ENCODE results near the gene RGL3.
A peak's percentile ranks its signal among the peaks of the same experiment; 100 is the strongest.
"Not testable (repeated sequence)": the region's sequence is repeated elsewhere in the genome, so short reads cannot be mapped to it uniquely, and the experiment has no call there.

RGL3 gene

GRCh38 chr19:11383706-11384048, 35.4 kb downstream of the RGL3 start:
- DNase-seq (ENCODE audit: low spot score) = no peak

GRCh38 chr19:11382898-11383705, 36.0 kb downstream of the RGL3 start:
- DNase-seq (ENCODE audit: low spot score) = peak; percentile 90

- DNase-seq (ENCODE audit: low spot score) = peak; percentile 95
Measured at GRCh38 chr19:11380653-11381537, 38.2 kb downstream of the RGL3 start.

DNA sequence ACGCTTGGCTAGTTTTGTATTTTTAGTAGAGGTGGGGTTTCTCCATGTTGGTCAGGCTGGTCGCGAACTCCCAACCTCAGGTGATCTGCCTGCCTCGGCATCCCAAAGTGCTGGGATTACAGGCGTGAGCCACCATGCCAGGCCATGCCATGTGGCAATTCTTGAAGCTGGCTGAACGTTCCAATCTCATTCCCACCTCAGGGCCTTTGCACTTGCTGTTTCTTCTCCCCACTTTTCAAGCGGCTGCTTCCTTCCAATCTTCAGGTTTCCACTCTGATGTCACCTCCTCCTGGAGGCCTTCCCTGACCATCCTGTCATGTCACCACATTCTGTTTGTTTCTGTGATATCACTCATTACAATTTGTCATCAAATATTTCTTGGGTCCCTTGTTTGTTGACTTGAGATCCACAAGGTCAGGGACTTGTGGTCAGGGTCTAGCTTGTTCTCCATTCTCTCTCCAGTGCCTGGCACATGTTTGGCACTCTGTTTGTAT, 39.2 kb downstream of the RGL3 start:
- DNase-seq (ENCODE audit: low spot score) = no peak

DNA sequence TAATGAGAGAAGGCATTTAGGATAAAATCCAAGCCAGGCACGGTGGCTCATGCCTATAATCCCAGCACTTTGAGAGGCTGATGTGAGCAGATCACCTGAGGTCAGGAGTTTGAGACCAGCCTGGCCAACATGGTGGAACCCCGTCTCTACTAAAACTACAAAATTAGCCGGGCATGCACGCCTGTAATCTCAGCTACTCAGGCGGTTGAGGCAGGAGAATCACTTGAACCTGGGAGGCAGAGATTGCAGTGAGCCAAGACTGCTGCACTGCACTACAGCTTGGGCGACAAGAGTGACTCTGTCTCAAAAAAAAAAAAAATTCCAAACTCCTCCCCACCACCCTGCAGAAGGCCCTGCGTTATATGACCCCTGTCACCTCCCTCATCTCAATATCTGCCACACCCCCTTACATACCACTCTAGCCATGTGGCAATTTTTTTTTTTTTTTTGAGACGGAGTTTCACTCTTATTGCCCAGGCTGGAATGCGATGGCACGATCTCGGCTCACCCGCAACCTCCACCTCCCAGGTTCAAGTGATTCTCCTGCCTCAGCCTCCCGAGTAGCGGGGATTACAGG, 39.8 kb downstream of the RGL3 start:
- not testable (repeated sequence) for DNase-seq (ENCODE audit: low spot score)

DNA sequence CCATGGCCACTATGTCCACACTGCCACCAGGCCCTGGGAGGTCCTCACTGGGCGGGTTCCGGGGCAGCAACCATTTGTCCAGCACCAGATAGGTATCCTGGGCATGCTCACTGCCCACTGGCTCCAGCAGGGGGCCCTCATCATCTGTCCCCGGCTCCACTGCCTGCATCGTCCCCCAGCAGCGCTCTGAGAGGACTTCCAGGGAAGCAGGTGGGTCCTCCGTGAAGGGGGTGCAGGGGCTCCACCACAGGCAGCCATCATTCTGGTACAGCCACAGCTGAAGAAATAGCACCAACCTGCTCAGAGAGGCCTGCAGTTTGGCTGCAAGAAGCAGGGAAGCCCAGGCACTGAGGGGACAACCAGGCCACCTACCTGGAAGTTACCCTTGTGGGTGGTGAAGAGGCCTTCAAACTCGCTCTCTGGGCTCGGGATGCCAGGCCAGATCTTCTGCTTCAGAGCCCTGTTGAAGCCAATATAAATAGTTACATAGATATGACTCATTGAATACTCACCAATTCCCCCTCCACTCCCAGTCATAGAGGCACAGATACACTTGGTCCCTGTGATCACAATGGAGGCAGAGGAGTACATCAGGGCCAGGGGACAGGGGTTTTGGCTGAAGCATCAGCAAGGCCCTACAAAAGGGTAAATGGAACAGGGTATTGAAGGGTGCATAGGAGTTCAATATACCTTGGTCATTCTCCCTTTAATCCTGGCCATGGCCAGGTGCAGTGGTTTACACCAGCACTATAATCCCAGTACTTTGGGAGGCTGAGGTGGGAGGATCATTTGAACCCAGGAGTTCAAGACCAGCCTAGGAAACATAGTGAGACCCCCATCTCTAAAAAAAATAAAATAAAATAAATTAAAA, 40.6 kb downstream of the RGL3 start:
- DNase-seq (ENCODE audit: low spot score) = peak; percentile 50

DNA sequence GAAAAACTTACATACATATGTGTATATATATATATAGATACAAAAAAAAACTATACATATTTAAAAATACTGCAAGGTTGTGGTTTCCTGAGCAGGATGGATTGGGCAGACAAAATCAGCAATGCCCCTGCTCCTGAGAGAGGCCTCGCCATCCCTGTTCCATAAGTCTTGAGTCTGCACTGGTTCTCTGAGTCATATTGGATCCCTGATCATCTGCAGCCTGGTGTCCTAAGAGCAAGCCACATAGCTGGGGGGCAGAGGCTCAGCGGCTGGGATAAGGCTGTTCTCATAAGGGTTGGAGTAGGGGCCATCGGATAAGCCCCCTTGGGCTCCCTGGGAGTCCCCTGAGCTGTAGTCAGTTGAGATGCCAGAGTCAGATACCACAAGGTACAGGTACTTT, 41.4 kb downstream of the RGL3 start:
- DNase-seq (ENCODE audit: low spot score) = no peak

DNA sequence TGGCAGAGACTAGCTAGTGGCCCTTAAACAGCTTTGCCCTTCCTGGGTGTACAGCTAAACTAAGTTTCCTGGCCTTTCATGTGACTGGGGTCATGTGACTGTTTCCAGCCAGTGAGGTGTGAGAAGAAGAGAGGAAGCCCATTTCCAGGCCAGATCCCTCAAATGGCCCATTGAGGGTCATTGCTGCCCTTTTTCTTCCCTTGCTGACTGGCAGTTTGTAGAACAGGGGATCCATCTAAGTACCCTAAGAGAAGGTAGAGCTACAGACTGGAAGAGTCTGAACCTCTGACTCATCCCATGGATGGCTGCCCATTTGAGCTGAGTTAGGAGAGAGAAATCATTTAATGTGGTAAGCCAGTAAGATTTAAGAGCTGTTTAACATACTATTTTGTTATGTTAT, 41.9 kb downstream of the RGL3 start:
- peak; percentile 49 for DNase-seq (ENCODE audit: low spot score)

DNA sequence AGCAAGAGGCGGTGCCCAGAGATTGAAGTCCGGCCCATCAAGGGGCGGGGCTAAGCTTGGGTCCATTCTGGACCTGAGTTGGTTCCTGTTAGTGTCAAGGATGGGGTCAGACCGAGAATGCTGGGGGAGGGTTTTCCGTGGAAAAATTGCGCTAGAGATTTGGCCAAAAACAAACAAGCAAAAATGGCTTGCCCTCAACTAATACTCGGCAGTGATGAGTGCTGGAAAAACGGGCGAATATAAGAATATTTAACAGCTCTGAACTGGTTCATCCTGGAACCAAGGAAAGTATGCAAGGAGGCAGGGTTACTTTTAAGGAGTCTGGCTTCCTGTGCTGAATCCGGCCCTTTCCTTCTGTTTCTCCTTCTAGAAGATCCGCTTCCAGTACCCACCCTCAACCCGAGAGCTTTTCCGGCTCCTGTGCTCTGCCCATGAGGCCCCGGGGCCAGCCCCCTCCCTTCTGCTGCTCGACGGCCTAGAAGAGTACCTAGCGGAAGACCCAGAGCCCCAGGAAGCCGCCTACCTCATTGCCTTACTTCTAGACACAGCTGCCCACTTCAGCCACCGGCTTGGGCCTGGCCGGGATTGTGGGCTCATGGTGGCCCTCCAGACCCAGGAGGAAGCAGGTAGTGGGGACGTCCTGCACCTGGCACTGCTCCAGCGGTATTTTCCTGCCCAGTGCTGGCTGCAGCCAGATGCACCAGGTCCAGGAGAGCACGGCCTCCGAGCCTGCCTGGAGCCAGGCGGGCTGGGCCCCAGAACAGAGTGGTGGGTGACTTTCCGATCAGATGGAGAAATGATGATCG, 43.8 kb downstream of the RGL3 start:
- no peak for DNase-seq (ENCODE audit: low spot score)

DNA sequence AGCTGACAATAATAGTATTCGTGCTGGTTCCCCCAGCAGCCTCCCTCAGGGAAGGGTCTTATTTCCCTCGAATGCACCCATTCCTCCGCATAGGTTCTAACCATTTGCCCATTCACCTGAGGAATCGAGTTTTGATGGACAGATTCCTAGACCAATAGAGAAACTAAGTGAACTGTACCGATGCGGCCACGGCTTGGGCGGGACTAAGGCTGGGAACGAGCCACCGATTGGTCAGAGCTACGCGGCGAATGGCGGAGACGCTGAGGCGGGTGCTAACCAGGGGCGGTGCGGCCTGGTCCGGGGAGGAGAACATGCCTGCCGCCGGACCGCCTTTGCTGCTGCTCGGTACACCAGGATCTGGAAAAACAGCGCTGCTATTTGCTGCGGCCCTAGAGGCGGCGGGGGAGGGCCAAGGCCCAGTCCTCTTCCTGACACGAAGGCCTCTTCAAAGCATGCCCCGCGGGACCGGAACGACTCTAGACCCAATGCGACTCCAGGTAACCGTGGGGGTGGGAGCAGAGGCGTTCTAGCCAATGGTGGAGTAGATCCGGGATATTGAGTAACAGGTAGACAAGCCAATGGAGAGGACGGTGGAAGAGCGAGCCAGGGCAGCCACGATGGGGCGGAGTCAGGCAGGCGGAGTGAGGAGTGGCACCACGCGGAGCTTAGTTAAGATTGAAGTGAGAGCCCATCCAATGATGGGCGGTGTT, 44.5 kb downstream of the RGL3 start, which contains the start of gene SWSAP1:
Gene SWSAP1, plus strand, starts transcription at position 234 of the 710 bp plus-strand sequence. Its CDS starts 15 bp downstream, at position 249.
- DNase-seq (ENCODE audit: low spot score) = peak; percentile 98

GRCh38 chr19:11373885-11374432, 45.2 kb downstream of the RGL3 start:
- no peak for DNase-seq (ENCODE audit: low spot score)

DNA sequence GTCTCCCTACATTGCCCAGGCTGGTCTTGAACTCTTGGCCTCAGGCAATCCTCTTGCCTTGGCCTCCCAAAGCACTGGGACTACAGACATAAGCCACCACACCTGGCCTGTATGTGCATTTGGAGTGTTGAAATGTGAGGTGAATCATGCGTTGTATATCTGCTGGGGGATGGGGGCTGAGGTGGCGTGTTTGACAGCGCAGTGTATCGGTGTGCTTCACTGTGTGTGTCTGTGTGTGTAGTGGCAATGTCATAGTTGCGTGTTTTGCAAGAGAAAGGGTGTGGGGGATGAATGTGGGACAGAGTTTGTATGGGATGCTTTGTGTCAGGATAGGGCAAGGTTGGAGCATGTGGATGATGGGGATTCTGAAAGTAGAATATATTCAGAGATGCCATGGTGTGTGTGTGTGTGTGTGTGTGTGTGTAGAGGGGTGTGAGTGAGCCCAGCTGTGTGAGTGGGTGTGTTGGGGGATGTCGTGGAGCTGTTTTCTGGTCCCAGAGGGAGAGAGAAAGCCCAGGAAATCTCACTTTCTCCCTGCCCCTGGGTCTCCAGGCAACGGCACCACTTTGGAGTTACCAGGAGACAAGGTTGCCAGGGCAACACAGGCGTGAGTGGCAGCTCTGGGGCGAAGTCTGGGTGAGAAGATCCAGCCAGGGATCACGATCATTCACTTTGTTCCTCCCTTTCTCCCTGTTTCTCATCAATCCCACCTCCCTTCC, 45.8 kb downstream of the RGL3 start:
- peak; percentile 45 for DNase-seq (ENCODE audit: low spot score)

- no peak for DNase-seq (ENCODE audit: low spot score)
Measured at GRCh38 chr19:11370744-11371143, 48.4 kb downstream of the RGL3 start.

DNA sequence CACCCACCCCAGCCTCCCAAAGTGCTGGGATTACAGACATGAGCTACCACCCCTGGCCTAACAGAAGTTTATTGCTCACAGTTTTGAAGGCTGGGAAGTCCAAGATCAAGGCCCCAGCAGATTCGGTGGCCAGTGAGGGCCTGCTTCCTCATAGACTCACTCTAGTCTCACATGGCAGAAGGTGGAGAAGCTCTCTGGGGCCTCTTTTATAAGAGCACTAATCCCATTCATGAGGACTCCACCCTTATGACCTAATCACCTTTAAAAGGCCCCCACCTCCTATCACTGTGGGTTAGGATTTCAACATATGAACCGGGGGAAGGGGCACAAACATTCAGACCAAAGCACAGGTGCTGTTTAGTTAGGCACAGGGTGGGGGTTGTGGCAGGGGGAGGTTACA, 51.6 kb downstream of the RGL3 start:
- no peak for DNase-seq (ENCODE audit: low spot score)

- no peak for DNase-seq (ENCODE audit: low spot score)
Measured at GRCh38 chr19:11365557-11366117, 53.5 kb downstream of the RGL3 start.

GRCh38 chr19:11364935-11365334, 54.2 kb downstream of the RGL3 start:
- no peak for DNase-seq (ENCODE audit: low spot score)

GRCh38 chr19:11364296-11364904, 54.7 kb downstream of the RGL3 start:
- no peak for DNase-seq (ENCODE audit: low spot score)

DNA sequence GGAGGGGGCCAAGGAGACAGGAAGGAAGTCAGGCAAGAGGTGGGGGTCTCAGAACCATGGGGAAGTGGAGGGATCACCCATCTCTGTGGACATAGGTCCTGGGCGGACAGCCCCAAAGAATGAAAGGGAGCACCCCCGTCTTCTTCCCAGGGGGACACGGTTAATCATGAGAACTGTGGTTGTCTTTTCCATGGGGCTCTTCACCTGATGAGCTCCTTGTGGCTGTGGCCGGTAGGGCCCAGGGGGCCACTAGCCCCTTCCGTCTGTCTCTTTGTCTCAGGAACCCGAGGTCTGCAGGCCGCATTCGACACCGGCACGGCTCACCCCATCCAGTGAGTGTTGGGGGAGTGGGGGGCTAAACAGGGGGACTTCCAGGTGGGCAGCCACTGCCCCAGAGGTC, 55.2 kb downstream of the RGL3 start:
- DNase-seq (ENCODE audit: low spot score) = no peak
